H1 (cell line): Measurements from ENCODE around the gene GPER1. TPM values are rescaled to one million over a fixed set of nuclear protein-coding genes. Genes with fewer than 3 reads are reported as not detected.

Experiments used
- CTCF ChIA-PET: fragments of 300-600 bp; sonication (Branson Sonifier 250); formaldehyde crosslinking; loops from one replicate; lab custom pipeline; 2021; ENCODE audit not compliant: partially characterized antibody; lab: Charles Lee
- POLR2A ChIA-PET: fragments of 300-600 bp; sonication (Branson Sonifier 250); formaldehyde crosslinking; loops from one replicate; lab custom pipeline; 2021; ENCODE audit warnings: inconsistent platforms; ENCODE audit not compliant: partially characterized antibody; lab: Charles Lee
- DNase-seq, 2 experiments: peaks; one replicate each; pipeline versions ENCODE4 v3.0.0 to v3.0.0-alpha.2; 2010 to 2022; ENCODE audit warnings: low spot score in 2 of 2, low read depth in 1 of 2, mixed read lengths in 1 of 2
- FAIRE-seq: peaks from 2 replicates; lab custom pipeline; 2011; peaks lifted over from hg19 to GRCh38; lab: Jason Lieb, UNC
- H2AFZ ChIP-seq: 2 replicates; pipeline ENCODE4 v1.8.1; 2012; ENCODE audit warnings: low read length, inconsistent platforms
- H2AK5ac ChIP-seq: 2 replicates; pipeline ENCODE4 v1.6.1; 2013; ENCODE audit warnings: low read depth, low read length
- H2BK120ac ChIP-seq: replicated peaks from 2 replicates; pipeline ENCODE3; 2013; ENCODE audit warnings: low read depth, low read length, inconsistent platforms
- H2BK12ac ChIP-seq: 2 replicates; pipeline ENCODE4 v1.6.1; 2013; ENCODE audit warnings: low read depth, low read length
- H2BK15ac ChIP-seq: 2 replicates; pipeline ENCODE4 v1.6.1; 2013; ENCODE audit warnings: low read length
- H2BK20ac ChIP-seq: 2 replicates; pipeline ENCODE4 v1.6.1; 2013; ENCODE audit warnings: low read length
- H2BK5ac ChIP-seq: 2 replicates; pipeline ENCODE4 v1.6.1; 2013; ENCODE audit warnings: low read depth, low read length
- H3K14ac ChIP-seq: 2 replicates; pipeline ENCODE4 v1.6.1; 2013; ENCODE audit warnings: inconsistent platforms; ENCODE audit not compliant: insufficient read length
- H3K18ac ChIP-seq: 2 replicates; pipeline ENCODE4 v1.6.1; 2013; ENCODE audit warnings: low read length; ENCODE audit errors: extremely low read depth
- H3K23ac ChIP-seq: 2 replicates; pipeline ENCODE4 v1.6.1; 2013; ENCODE audit warnings: inconsistent platforms; ENCODE audit not compliant: insufficient read length
- H3K23me2 ChIP-seq: 2 replicates; pipeline ENCODE4 v1.6.1; 2013; ENCODE audit warnings: low read depth, low read length
- H3K27ac ChIP-seq: 2 replicates; pipeline ENCODE4 v1.6.1; 2011; ENCODE audit warnings: low read depth, low read length, inconsistent platforms
- H3K27me3 ChIP-seq, 4 experiments: replicated peaks in 1 of 4; 1 replicate in 1 of 4; 2 replicates in 3 of 4; pipeline versions ENCODE4 v1.6.1 to v1.8.1; 2011 to 2013; ENCODE audit warnings: low read length in 3 of 4, mild to moderate bottlenecking in 3 of 4, inconsistent platforms in 2 of 4, mixed read lengths in 2 of 4, moderate library complexity in 1 of 4; ENCODE audit not compliant: control insufficient read depth in 3 of 4, insufficient read depth in 3 of 4; ENCODE audit errors: extremely low read depth in 1 of 4
- H3K36me3 ChIP-seq, 4 experiments: 2 replicates each; pipeline versions ENCODE4 v1.6.1 to v1.8.1; 2011 to 2013; ENCODE audit warnings: mild to moderate bottlenecking in 4 of 4, low read length in 3 of 4, moderate library complexity in 2 of 4, control low read depth in 1 of 4, inconsistent platforms in 1 of 4; ENCODE audit not compliant: insufficient read depth in 4 of 4, control insufficient read depth in 2 of 4
- H3K4ac ChIP-seq: replicated peaks from 2 replicates; pipeline ENCODE3; 2013; ENCODE audit warnings: low read length, low read depth, mixed read lengths, inconsistent platforms; ENCODE audit not compliant: insufficient read length
- H3K4me1 ChIP-seq, 4 experiments: replicated peaks in 1 of 4; 1 replicate in 1 of 4; 2 replicates in 3 of 4; pipeline versions ENCODE4 v1.6.1 to v1.8.1; 2011 to 2013; ENCODE audit warnings: low read length in 3 of 4, inconsistent platforms in 2 of 4, mixed read lengths in 1 of 4; ENCODE audit not compliant: insufficient read depth in 4 of 4, control insufficient read depth in 3 of 4
- H3K4me2 ChIP-seq, 2 experiments: 2 replicates each; pipeline versions ENCODE4 v1.6.1 to v1.8.1; 2011 to 2013; ENCODE audit warnings: low read depth in 2 of 2, low read length in 2 of 2, control low read depth in 1 of 2, inconsistent platforms in 1 of 2, mild to moderate bottlenecking in 1 of 2; ENCODE audit not compliant: insufficient read depth in 1 of 2
- H3K4me3 ChIP-seq, 4 experiments: fragments of 200-600, 300-600 bp in 1 of 4; sonication (generic), shearing (Covaris generic), sonication (Bioruptor Twin) in 1 of 4; 2 replicates each; pipeline versions ENCODE4 v1.5.1 to v1.8.1; 2011 to 2016; ENCODE audit warnings: low read length in 4 of 4, low read depth in 3 of 4, control low read depth in 2 of 4, inconsistent platforms in 2 of 4, mild to moderate bottlenecking in 2 of 4, mixed read lengths in 1 of 4, moderate library complexity in 1 of 4; ENCODE audit not compliant: insufficient read depth in 2 of 4; ENCODE audit errors: extremely low read depth in 1 of 4
- H3K56ac ChIP-seq: replicated peaks from 2 replicates; pipeline ENCODE3; 2013; ENCODE audit warnings: low read depth, mild to moderate bottlenecking, mixed read lengths, low read length, inconsistent platforms; ENCODE audit not compliant: insufficient read length
- H3K79me1 ChIP-seq: 2 replicates; pipeline ENCODE4 v1.6.1; 2013; ENCODE audit warnings: low read depth, low read length, control low read depth
- H3K79me2 ChIP-seq, 2 experiments: 2 replicates each; pipeline versions ENCODE4 v1.6.1 to v1.8.1; 2012 to 2013; ENCODE audit warnings: low read length in 2 of 2, mild to moderate bottlenecking in 2 of 2, inconsistent platforms in 1 of 2; ENCODE audit not compliant: insufficient read depth in 2 of 2, control insufficient read depth in 1 of 2
- H3K9ac ChIP-seq, 4 experiments: replicated peaks in 1 of 4; 1 replicate in 1 of 4; 2 replicates in 3 of 4; pipeline versions ENCODE4 v1.6.1 to v1.8.1; 2011 to 2013; ENCODE audit warnings: low read depth in 3 of 4, low read length in 3 of 4, control low read depth in 2 of 4, mild to moderate bottlenecking in 2 of 4, moderate library complexity in 2 of 4, inconsistent platforms in 1 of 4; ENCODE audit errors: extremely low read depth in 1 of 4
- H3K9me3 ChIP-seq, 2 experiments: 2 replicates each; pipeline versions ENCODE4 v1.6.1 to v1.8.1; 2012 to 2013; ENCODE audit warnings: mild to moderate bottlenecking in 2 of 2, moderate library complexity in 2 of 2, control low read depth in 1 of 2, inconsistent platforms in 1 of 2, low read depth in 1 of 2, low read length in 1 of 2, mixed read lengths in 1 of 2; ENCODE audit not compliant: insufficient read depth in 2 of 2
- H4K20me1 ChIP-seq, 2 experiments: replicated peaks in 1 of 2; 2 replicates each; pipeline versions ENCODE3 to v1.8.1; 2011 to 2013; ENCODE audit warnings: inconsistent platforms in 2 of 2, low read length in 2 of 2, mild to moderate bottlenecking in 1 of 2; ENCODE audit not compliant: insufficient read depth in 2 of 2, control insufficient read depth in 1 of 2
- H4K5ac ChIP-seq: 2 replicates; pipeline ENCODE4 v1.6.1; 2013; ENCODE audit warnings: low read length, low read depth, mixed read lengths, inconsistent platforms; ENCODE audit not compliant: insufficient read length
- H4K8ac ChIP-seq: 2 replicates; pipeline ENCODE4 v1.8.0; 2013; ENCODE audit warnings: mild to moderate bottlenecking, moderate library complexity, low read length, inconsistent platforms; ENCODE audit not compliant: insufficient read depth; ENCODE audit errors: extremely low read depth
- H4K91ac ChIP-seq: replicated peaks from 2 replicates; pipeline ENCODE3; 2013; ENCODE audit warnings: low read length, mixed read lengths, inconsistent platforms; ENCODE audit not compliant: insufficient read length
- HDAC6 ChIP-seq: IDR thresholded peaks from one replicate; pipeline ENCODE4 v1.7.1; 2012; ENCODE audit warnings: low read depth, mild to moderate bottlenecking, inconsistent platforms, low read length, moderate library complexity
- MAFK ChIP-seq: IDR thresholded peaks from 2 replicates; pipeline ENCODE4 v1.6.1; 2012; ENCODE audit warnings: low read depth, mild to moderate bottlenecking, improper control_type of control experiment, low read length
- MAX ChIP-seq: IDR thresholded peaks from 2 replicates; pipeline ENCODE4 v1.6.1; 2012; ENCODE audit warnings: inconsistent platforms
- WGBS, 2 experiments: shearing (Covaris generic) in 1 of 2; methylation state at CpG; one replicate each; pipeline versions ENCODE4 v1.1.6 to v1.1.7; 2013 to 2015; ENCODE audit warnings: low lambda C conversion rate in 2 of 2, mixed read lengths in 2 of 2, inconsistent platforms in 1 of 2, low coverage in 1 of 2, missing lambda C conversion rate in 1 of 2; ENCODE audit not compliant: insufficient replicate concordance in 2 of 2, insufficient coverage in 1 of 2, insufficient read length in 1 of 2; ENCODE audit errors: extremely low coverage in 1 of 2, missing lambda C conversion rate in 1 of 2; 5-methylcytosine and 5-hydroxymethylcytosine counted together
- polyA plus RNA-seq, 7 experiments: library from polyadenylated mRNA; depleted of rRNA in 3 of 7; stranded (reverse) in 5 of 7; unstranded in 2 of 7; fragments of >200 nt in 5 of 7; fragments of 200-250 nt in 2 of 7; gene quantifications; 1 replicate in 5 of 7; 2 replicates in 1 of 7; 4 replicates in 1 of 7; pipeline versions ENCODE4 v1.2.1 to v1.2.3, GENCODE V29; 2011 to 2013; ENCODE audit warnings: missing spikeins in 2 of 7, mixed read lengths in 2 of 7
- total RNA-seq: library from RNA; stranded (reverse); fragmentation: NEBNext Ultra II Directional; extraction: Animal tissue kit (Norgen Biotek cat#: 25700); gene quantifications from 2 replicates; pipeline ENCODE4 v1.2.1, GENCODE V29; 2021

The GPER1 gene
- total and polyA plus RNA-seq, 2 of the 8 experiments (the other 6 are each of a cell fraction or from before 2014, with no cell fraction given): 0.24 to 0.47 TPM

GRCh38 chr7:1121886-1122831 is 34.2 kb downstream of the GPER1 start:
- FAIRE-seq (no peak), DNase-seq (no peak)
- H3K4me2 ChIP-seq: no peak overlapping the region

More at GRCh38 chr7:1121886-1122831, 34.2 kb downstream of the GPER1 start:
- no peaks in the 10 kb centered on the region for H3K23me2 ChIP-seq
- H3K14ac ChIP-seq: no peak overlapping the region
- H2AK5ac ChIP-seq: peak overlapping the region; percentile 39; the same call in 1 of the 2 replicates
- peaks cover 0 to 14% (median 4%) of the 10 kb centered on the region in 4 experiments; a peak in 3 of 8 replicates for H3K36me3 ChIP-seq
- H2BK20ac ChIP-seq: no peak overlapping the region
- H4K20me1 ChIP-seq: peaks cover 7 to 15% of the 10 kb centered on the region in 2 experiments
- no peak overlapping the region for H3K56ac ChIP-seq
- no peaks in the 10 kb centered on the region for H3K27me3 ChIP-seq
- no peak overlapping the region for H2BK120ac ChIP-seq
- no peak overlapping the region for H3K23ac ChIP-seq
- H2BK5ac ChIP-seq: peak overlapping the region; percentile 63; the same call in 1 of the 2 replicates
- H3K18ac ChIP-seq: no peak overlapping the region
- H4K8ac ChIP-seq: peak overlapping the region; percentile 79; the same call in 1 of the 2 replicates
- no peak overlapping the region for H4K91ac ChIP-seq
- 0 out of 2 replicates have a peak overlapping the region, but pooled peaks have one; percentile 33 for H2BK12ac ChIP-seq
- 88% methylated on average over 25 of the region's 28 CpGs; no CpG with 5 or more reads in 1 of the 2 experiments for WGBS, 2 experiments
- H3K9ac ChIP-seq: no peak overlapping the region
- peak overlapping the region; percentile 35; the same call in 1 of the 2 replicates for H3K27ac ChIP-seq
- TF ChIP-seq HDAC6: no peak
- TF ChIP-seq MAX: no peak
- TF ChIP-seq MAFK: no peak
- TF ChIP-seq, all 59 proteins: peak for 0
- H3K4ac ChIP-seq: no peak overlapping the region
- no peak overlapping the region for H4K5ac ChIP-seq
- peaks cover 0 to 14% (median 8%) of the 10 kb centered on the region in 4 experiments; a peak in 6 of 7 replicates for H3K4me1 ChIP-seq
- H3K79me1 ChIP-seq: peaks cover 7% of the 10 kb centered on the region
- no peak overlapping the region for H2BK15ac ChIP-seq
- peaks cover 0 to 54% of the 10 kb centered on the region in 2 experiments; a peak in 2 of 4 replicates for H3K79me2 ChIP-seq
- H3K4me3 ChIP-seq: no peak overlapping the region
- H2AFZ ChIP-seq: no peak overlapping the region
- CTCF ChIA-PET: interaction anchor here (0.8 to 3.6 kb wide), 21 partner anchors 7 to 249 kb away, joined by 3 to 14 read pairs (median 5); partner anchors contain the start of gene GPER1
- H3K9me3 ChIP-seq: no peaks in the 10 kb centered on the region
- POLR2A ChIA-PET: no interaction called here
